PC-9 (cell line): ENCODE data around the gene ZNF10. TPM values are rescaled to one million over a fixed set of nuclear protein-coding genes. Genes with fewer than 3 reads are reported as not detected.

Source experiments
- BruUV-seq: library from RNA; stranded (reverse); fragments of 400-500 nt; replicated peaks from 2 replicates; lab custom pipeline; 2021; lab: Mats Ljungman, UMichigan
- CTCF ChIA-PET: fragments of 300-600 bp; sonication (Branson Sonifier 250); formaldehyde crosslinking; loops from one replicate; lab custom pipeline; 2022; ENCODE audit warnings: antibody characterized with exemption; lab: Charles Lee
- POLR2A ChIA-PET: fragments of 300-600 bp; sonication (Branson Sonifier 250); formaldehyde crosslinking; loops from one replicate; lab custom pipeline; 2022; ENCODE audit warnings: antibody characterized with exemption; ENCODE audit not compliant: unreplicated experiment; lab: Charles Lee
- DNase-seq, 2 experiments: peaks; one replicate each; pipeline versions ENCODE4 v3.0.0 to v3.0.0-alpha.2; 2015 to 2022; ENCODE audit warnings: mixed read lengths in 1 of 2
- H2AFZ ChIP-seq: fragments of 200-600 bp; sonication (generic); 2 replicates; pipeline ENCODE4 v1.8.1; 2017; ENCODE audit warnings: antibody characterized with exemption
- H3F3A ChIP-seq: fragments of 200-600 bp; sonication (generic); 2 replicates; pipeline ENCODE4 v1.8.1; 2017; ENCODE audit warnings: antibody characterized with exemption, mild to moderate bottlenecking, low read depth; ENCODE audit not compliant: insufficient read depth
- H3K27ac ChIP-seq: fragments of 200-600 bp; sonication (generic); 2 replicates; pipeline ENCODE4 v1.6.1; 2016; ENCODE audit warnings: mixed run types
- H3K27me3 ChIP-seq: fragments of 200-600 bp; sonication (generic); 2 replicates; pipeline ENCODE4 v1.6.1; 2016; ENCODE audit warnings: low read depth, mixed run types; ENCODE audit not compliant: insufficient read depth
- H3K36me3 ChIP-seq: fragments of 200-600 bp; sonication (generic); 2 replicates; pipeline ENCODE4 v1.6.1; 2016; ENCODE audit warnings: low read depth, mixed run types
- H3K4me1 ChIP-seq: fragments of 200-600 bp; sonication (generic); replicated peaks from 2 replicates; pipeline ENCODE4 v1.6.1; 2016; ENCODE audit warnings: mixed run types; ENCODE audit not compliant: insufficient read depth
- H3K4me2 ChIP-seq: fragments of 200-600 bp; sonication (generic); 2 replicates; pipeline ENCODE4 v1.6.1; 2017; ENCODE audit warnings: mixed run types
- H3K4me3 ChIP-seq: fragments of 200-600 bp; sonication (generic); 2 replicates; pipeline ENCODE4 v1.6.1; 2016; ENCODE audit warnings: mixed run types
- H3K79me2 ChIP-seq: fragments of 200-600 bp; sonication (generic); 2 replicates; pipeline ENCODE4 v1.6.1; 2017; ENCODE audit warnings: low read depth, mixed run types
- H3K9me2 ChIP-seq: fragments of 200-600 bp; sonication (generic); 2 replicates; pipeline ENCODE4 v1.8.1; 2017; ENCODE audit warnings: mild to moderate bottlenecking; ENCODE audit not compliant: insufficient read depth
- H3K9me3 ChIP-seq: fragments of 200-600 bp; sonication (generic); 2 replicates; pipeline ENCODE4 v1.8.1; 2016; ENCODE audit warnings: low read depth; ENCODE audit not compliant: insufficient read depth
- H4K20me1 ChIP-seq: fragments of 200-600 bp; sonication (generic); 2 replicates; pipeline ENCODE4 v1.8.1; 2017; ENCODE audit not compliant: insufficient read depth
- EZH2 ChIP-seq: fragments of 200-600 bp; sonication (generic); IDR thresholded peaks from 2 replicates; pipeline ENCODE4 v1.8.0; 2017; ENCODE audit warnings: antibody characterized with exemption, low read depth
- intact Hi-C: fragments of 100-400 bp; cut with micrococcal nuclease; formaldehyde crosslinking; loops from one replicate; pipeline ENCODE4 v1.10.0; 2022; ENCODE audit not compliant: unreplicated experiment
- total RNA-seq: library from RNA; stranded (reverse); gene quantifications from 2 replicates; pipeline ENCODE4 v1.2.3, GENCODE V29; 2021
- TF ChIP-seq, protein P1 (sequence below): fragments of 200-600 bp; sonication (generic); conservative IDR thresholded peaks from 2 replicates; pipeline ENCODE4 v1.6.1; 2017; ENCODE audit warnings: mixed run types, antibody characterized with exemption, mild to moderate bottlenecking, moderate library complexity

ZNF10 gene
- total RNA-seq, 1 experiment from 2014 or later, result 9.5 TPM

DNA sequence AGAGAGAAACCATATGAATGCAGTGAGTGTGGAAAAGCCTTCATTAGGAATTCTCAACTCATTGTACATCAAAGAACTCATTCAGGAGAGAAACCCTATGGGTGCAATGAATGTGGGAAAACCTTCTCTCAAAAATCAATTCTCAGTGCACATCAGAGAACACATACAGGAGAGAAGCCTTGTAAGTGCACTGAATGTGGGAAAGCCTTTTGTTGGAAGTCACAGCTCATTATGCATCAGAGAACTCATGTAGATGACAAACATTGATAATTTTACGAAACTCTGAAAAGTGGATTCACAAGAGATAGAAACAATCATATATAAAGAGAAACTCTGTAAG, 73.8 kb downstream of the ZNF10 start:
- BruUV-seq, result no TSS peak
- ChIA-PET POLR2A (no interaction called here), CTCF (no interaction called here)
- no peak overlapping the region for H3K4me2 ChIP-seq
- H3K9me2 ChIP-seq, result no peaks in the 10 kb centered on the region
- H3K27ac ChIP-seq, result no peak overlapping the region
- no peaks in the 10 kb centered on the region for H3K79me2 ChIP-seq
- H3K36me3 ChIP-seq, result peaks cover 42% of the 10 kb centered on the region
- TF ChIP-seq, protein P1, sequence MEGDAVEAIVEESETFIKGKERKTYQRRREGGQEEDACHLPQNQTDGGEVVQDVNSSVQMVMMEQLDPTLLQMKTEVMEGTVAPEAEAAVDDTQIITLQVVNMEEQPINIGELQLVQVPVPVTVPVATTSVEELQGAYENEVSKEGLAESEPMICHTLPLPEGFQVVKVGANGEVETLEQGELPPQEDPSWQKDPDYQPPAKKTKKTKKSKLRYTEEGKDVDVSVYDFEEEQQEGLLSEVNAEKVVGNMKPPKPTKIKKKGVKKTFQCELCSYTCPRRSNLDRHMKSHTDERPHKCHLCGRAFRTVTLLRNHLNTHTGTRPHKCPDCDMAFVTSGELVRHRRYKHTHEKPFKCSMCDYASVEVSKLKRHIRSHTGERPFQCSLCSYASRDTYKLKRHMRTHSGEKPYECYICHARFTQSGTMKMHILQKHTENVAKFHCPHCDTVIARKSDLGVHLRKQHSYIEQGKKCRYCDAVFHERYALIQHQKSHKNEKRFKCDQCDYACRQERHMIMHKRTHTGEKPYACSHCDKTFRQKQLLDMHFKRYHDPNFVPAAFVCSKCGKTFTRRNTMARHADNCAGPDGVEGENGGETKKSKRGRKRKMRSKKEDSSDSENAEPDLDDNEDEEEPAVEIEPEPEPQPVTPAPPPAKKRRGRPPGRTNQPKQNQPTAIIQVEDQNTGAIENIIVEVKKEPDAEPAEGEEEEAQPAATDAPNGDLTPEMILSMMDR, result no peak
- no peak for TF ChIP-seq EZH2
- no peaks in the 10 kb centered on the region for H3K27me3 ChIP-seq
- H3F3A ChIP-seq, result peaks cover 34% of the 10 kb centered on the region
- no peak for DNase-seq
- intact Hi-C loops, result no loop called here
- H3K4me1 ChIP-seq, result no peaks in the 10 kb centered on the region
- H3K4me3 ChIP-seq, result peak overlapping the region; percentile 29
- no peak overlapping the region for H2AFZ ChIP-seq
- peaks cover 93% of the 10 kb centered on the region for H3K9me3 ChIP-seq
- no peaks in the 10 kb centered on the region for H4K20me1 ChIP-seq

DNA sequence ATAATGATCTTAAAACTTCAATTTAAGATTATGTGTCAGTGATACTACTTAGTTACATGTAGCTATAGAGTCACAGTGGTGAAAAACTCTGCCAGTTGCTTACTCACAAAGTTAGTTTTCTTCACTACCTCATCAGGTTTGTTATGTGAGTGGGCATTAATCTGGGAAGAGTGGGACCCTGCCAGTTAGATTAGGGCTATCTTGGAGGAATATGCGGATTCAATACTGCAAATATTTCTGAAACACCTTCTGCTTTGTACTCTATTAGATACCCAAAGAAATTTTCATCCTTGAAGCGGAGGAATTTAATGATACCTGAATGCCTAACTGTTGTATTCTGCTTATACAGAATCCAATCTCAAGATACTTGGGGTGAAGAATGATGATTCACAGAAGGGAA, 76.0 kb downstream of the ZNF10 start:
- CTCF ChIA-PET, result no interaction called here
- BruUV-seq, result no TSS peak

More for the DNA sequence above, 76.0 kb downstream of the ZNF10 start:
- POLR2A ChIA-PET, result no interaction called here
- Histone ChIP-seq H3F3A (peaks cover 34% of the 10 kb centered on the region), H2AFZ (no peak overlapping the region), H3K79me2 (no peaks in the 10 kb centered on the region), H3K27me3 (no peaks in the 10 kb centered on the region), H3K36me3 (peaks cover 33% of the 10 kb centered on the region), H4K20me1 (no peaks in the 10 kb centered on the region), H3K9me3 (peaks cover 86% of the 10 kb centered on the region), H3K4me2 (no peak overlapping the region), H3K4me1 (no peaks in the 10 kb centered on the region), H3K4me3 (no peak overlapping the region), H3K9me2 (no peaks in the 10 kb centered on the region), H3K27ac (no peak overlapping the region)
- intact Hi-C loops, result no loop called here
- TF ChIP-seq, protein P1, result no peak
- TF ChIP-seq EZH2, result no peak
- no peak for DNase-seq

Other genes with a start within 250 kb of the ZNF10 start
- 15.5 and 17.8 TPM in 2 replicates for gene CHFR, start 243.0 kb upstream of the ZNF10 start, total RNA-seq
- gene ZNF605, start 174.3 kb upstream of the ZNF10 start, total RNA-seq, result 10.9 and 13.5 TPM in 2 replicates
- 13.2 and 20.6 TPM in 2 replicates for gene ZNF26, start 144.3 kb upstream of the ZNF10 start, total RNA-seq
- gene ZNF84, start 93.1 kb upstream of the ZNF10 start, total RNA-seq, result 16.2 and 18.0 TPM in 2 replicates
- gene ZNF140, start 49.7 kb upstream of the ZNF10 start, total RNA-seq, result 10.2 and 11.1 TPM in 2 replicates
- 2.4 and 3.2 TPM in 2 replicates for gene ZNF891, start 353 bp upstream of the ZNF10 start, total RNA-seq
- gene ZNF268, start 50.9 kb downstream of the ZNF10 start, total RNA-seq, result 14.0 and 14.7 TPM in 2 replicates
- not detected in 2 replicates for gene ANHX, start 105.2 kb downstream of the ZNF10 start, total RNA-seq